ENCODE measurements around the gene TMEM181.
"Not testable (repeated sequence)": the region's sequence is repeated elsewhere in the genome, so short reads cannot be mapped to it uniquely, and the experiment has no call there.

Gene TMEM181

GRCh38 chr6:158621694-158622544 is 62.0 kb downstream of the TMEM181 start:
- DNase-seq (ENCODE audit: low read depth): no peak

- no peak for DNase-seq (ENCODE audit: low read depth)
Observed at GRCh38 chr6:158622545-158623190, 62.8 kb downstream of the TMEM181 start.

- no peak for DNase-seq (ENCODE audit: low read depth)
Observed at GRCh38 chr6:158624684-158625682, 65.1 kb downstream of the TMEM181 start.

DNA sequence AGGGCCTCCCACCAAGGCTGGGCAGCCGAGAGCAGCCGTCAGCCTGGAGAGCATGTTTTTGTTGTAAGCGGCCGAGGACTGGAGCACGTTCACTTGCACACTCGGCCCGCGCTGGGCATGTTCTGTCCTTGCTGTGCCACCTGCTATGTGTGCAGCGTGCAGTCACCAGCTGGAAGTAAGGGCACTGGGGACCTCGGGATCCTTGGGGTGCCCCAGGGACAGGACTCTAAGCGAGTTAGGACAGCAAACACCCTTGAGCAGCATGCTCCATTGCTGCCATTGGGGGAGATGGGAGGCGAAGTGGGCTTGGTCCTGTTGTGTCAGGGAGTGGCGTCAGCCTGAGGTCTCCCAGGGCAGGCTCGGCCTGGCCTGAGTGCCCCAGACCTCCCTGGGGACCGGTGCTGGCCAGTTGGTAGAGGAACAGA is 66.0 kb downstream of the TMEM181 start:
- DNase-seq (ENCODE audit: low read depth): no peak

DNA sequence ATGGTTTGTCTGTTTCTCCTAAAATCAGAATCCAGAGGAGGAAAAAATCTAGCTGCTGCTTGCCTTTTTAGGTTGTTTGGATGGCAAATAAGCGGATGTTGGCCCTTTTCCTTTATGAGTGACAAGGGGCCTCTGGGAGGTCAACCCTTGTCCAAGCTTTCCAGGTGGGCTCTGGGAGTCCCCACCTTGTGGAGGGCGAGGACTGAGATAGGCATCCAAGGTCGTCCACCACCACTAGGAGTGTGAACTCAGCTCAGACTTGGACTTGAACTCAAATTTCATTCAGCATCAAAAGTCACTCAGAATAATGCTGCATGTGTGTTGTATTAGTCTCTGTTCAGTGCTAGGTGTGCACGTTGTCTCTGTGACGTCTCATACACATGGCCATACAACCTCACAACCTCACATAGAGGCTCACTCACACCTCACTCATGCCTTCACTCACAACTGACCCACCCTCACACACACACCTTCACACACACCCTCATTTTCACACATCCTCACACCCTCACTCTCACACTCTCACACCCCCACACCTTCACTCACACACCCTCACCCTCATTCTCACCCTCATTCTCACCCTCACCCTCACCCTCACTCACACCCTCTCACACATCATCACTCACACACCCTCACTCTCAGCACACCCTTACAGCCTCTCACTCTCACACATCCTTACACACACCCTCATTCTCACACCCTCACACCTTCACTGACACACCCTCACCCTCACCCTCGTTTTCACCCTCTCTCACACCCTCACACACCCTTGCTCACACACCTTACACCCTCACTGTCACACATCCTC is 66.7 kb downstream of the TMEM181 start:
- no peak for DNase-seq (ENCODE audit: low read depth)

- DNase-seq (ENCODE audit: low read depth): no peak
Observed at GRCh38 chr6:158627168-158627939, 67.5 kb downstream of the TMEM181 start.

DNA sequence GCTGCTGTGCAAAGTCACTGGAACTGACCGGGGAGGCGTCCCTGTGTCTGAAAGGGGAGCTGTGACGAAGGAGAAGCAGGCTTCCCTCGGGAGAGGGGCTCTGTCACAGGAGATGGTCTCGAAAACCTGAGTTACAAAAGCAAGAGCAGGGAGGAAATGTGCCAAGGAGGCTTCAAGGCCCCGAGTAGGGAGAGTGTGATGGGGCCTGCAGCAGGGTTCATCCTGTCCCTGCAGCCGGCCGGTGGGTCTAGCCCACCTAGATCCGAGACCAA is 68.0 kb downstream of the TMEM181 start:
- no peak for DNase-seq (ENCODE audit: low read depth)

DNA sequence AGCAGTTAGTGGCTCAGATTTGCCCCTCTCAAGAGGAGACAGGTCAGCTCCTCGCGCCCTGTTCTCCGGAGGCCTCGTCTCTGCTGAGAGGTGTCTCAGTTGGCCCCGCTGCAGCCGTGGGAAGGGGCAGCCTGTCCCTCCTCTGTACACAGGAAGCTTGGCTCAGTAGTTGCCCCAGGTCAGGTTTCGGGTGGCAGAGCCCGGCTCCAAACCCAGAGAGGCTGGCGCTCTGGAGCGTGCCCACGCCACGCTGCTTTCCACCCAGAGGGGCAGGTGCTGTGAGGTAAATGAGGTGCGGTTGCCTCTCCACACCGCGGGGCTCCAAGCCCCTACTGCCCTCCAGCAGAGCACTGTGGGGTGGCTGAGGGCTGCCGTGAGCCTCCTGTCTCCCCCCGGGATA is 68.7 kb downstream of the TMEM181 start:
- DNase-seq (ENCODE audit: low read depth): no peak

- DNase-seq (ENCODE audit: low read depth): no peak
Observed at GRCh38 chr6:158629367-158630221, 69.7 kb downstream of the TMEM181 start.

DNA sequence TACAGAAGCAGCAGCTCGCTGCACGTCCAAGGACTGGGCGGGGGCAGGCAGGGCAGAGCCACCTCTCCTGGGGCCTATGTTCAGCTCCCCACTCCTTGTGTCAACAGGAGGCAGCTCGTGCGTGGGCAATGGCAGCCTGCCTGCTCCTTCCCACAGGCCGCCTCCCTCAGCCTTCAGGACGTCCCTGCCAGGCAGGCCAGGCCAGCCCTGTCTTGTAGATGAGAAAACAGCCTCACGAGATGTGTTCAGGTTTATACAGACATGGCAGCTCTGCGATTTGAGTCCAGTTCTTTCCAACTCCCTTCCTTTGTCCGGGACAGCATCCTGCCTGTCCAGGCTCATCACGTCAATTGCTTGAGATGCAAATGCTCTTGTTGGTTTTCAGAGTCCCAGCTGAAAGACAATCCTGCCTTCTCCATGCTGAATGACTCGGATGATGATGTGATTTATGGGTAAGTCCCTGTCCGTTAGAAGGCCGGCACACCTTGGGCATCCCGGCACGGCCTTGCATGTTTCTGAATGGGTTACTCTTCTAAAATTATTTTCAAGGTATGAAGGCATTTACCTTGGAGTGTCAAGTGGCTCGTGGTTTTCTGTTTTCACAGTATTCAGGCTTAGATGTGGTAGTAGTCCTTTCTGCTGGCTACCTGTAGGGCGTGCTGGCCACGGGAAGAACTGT is 71.2 kb downstream of the TMEM181 start:
- no peak for DNase-seq (ENCODE audit: low read depth)

DNA sequence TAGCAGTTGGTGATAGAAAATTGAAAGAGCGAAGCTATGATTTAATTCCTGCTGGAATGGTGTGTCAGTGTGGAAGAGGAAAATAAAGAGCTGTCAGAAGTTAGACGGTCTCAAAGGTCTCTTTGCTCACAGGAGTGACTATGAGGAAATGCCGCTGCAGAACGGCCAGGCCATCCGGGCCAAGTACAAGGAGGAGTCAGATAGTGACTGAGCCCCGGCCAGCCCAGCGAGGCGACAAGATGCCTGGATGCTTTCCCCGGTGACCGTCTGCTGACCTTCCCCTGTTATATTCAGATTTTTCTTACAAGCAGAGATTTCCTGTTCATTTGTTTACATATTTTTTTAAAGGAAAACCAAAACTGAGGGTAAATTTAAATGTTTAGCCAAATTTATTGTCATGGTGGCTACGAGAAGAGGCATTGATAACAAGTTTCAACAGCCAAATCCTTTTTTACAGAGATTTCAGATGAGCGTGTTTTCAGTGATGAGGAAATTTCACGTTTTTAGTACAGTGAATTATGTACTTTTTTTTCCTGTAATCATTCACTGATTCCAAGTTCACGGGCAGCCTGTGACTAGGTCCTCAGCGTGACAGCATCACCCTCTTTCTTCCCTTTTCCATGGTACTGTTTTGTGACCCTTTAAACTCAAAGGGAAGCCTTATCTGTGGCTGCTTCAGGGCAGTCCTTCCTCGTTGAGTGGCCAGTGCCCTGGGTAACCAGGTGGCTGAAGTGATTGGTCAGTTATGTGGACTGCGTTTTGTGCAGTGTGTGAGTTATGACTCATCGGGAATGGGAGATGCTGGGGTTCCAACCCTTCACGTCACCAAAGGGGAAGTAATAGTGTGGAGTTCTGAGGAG is 72.0 kb downstream of the TMEM181 start:
- DNase-seq (ENCODE audit: low read depth): peak; percentile 81

DNA sequence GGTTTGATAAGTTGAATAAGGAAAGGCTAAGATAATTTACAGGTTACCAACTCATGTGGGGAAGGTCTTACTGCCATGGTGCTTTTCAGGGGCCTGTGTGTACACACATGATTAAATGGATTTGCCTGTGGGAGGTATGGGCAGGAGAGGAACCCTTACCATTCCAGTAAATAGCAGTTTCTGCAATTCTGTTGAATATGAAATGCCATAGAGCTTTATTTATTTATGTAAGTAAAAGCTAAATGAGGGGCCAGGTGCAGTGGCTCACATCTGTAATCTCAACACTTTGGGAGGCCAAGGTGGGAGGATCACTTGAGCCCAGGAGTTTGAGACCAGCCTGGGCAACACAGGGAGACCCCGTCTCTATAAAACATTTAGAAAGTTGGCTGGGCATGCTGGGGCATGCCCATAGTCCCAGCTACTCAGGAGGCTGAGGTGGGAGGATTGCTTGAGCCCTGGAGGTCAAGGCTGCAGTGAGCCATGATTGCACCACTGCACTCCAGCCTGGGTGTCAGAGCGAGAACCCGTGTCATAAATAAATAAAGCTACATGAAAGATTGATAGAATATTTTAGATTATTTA is 72.7 kb downstream of the TMEM181 start:
- DNase-seq (ENCODE audit: low read depth): not testable (repeated sequence)

DNA sequence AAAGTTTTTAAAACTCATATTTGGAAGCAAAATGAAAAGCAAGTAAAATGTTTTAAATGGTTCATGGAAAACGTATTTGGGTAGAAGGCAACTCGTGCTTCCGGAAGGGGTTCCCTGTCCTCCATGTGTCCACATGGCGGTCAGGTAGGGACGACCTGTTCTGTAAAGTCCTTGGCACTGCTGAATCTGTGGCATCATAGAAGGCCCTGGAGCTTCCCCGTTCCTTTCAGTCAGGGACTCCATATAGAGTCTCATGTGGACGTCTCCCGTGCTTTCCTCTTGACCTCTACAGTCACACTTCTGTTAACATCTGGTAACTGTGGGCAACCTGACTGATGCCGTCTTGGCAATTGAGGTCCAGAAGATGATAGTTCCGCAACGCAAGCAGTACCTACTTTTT is 73.2 kb downstream of the TMEM181 start:
- no peak for DNase-seq (ENCODE audit: low read depth)

- DNase-seq (ENCODE audit: low read depth): no peak
Observed at GRCh38 chr6:158634695-158635426, 75.0 kb downstream of the TMEM181 start.

GRCh38 chr6:158635427-158636073 is 75.7 kb downstream of the TMEM181 start:
- no peak for DNase-seq (ENCODE audit: low read depth)

GRCh38 chr6:158636778-158637177 is 76.9 kb downstream of the TMEM181 start:
- DNase-seq (ENCODE audit: low read depth): no peak
